Epithelial cell of esophagus (primary cell): ENCODE results near the gene DGKB.
A peak's percentile ranks its signal among the peaks of the same experiment; 100 is the strongest.

Source experiments
- DNase-seq: peaks from one replicate; pipeline ENCODE4 v3.0.0; 2010; ENCODE audit warnings: low read depth
- H3K4me3 ChIP-seq: 2 replicates; pipeline ENCODE4 v1.5.1; 2011; ENCODE audit warnings: mild to moderate bottlenecking, low read length, control low read depth
- CTCF ChIP-seq: IDR thresholded peaks from 2 replicates; pipeline ENCODE4 v1.5.1; 2011; ENCODE audit warnings: low read depth, mild to moderate bottlenecking, low read length, control low read depth, inconsistent platforms; ENCODE audit not compliant: insufficient read depth; ENCODE audit errors: missing control alignments

Gene DGKB

GRCh38 chr7:14606101-14606500 lies 296.4 kb downstream of the DGKB start:
- DNase-seq = no peak
- no peak overlapping the region for H3K4me3 ChIP-seq
- TF ChIP-seq CTCF = no peak

- peak; percentile 23 for DNase-seq
- TF ChIP-seq CTCF = no peak
- no peak overlapping the region for H3K4me3 ChIP-seq
These were observed 297.9 kb downstream of the DGKB start for GRCh38 chr7:14604606-14605005.

GRCh38 chr7:14602851-14603250 lies 299.7 kb downstream of the DGKB start:
- H3K4me3 ChIP-seq = no peak overlapping the region
- TF ChIP-seq CTCF = no peak
- no peak for DNase-seq

- no peak for DNase-seq
- no peak for TF ChIP-seq CTCF
- no peak overlapping the region for H3K4me3 ChIP-seq
These were observed 301.7 kb downstream of the DGKB start for GRCh38 chr7:14600766-14601367.

- H3K4me3 ChIP-seq = no peak overlapping the region
- peak; percentile 53 for DNase-seq
- no peak for TF ChIP-seq CTCF
These were observed 303.6 kb downstream of the DGKB start for GRCh38 chr7:14598978-14599377.

- H3K4me3 ChIP-seq = no peak overlapping the region
- DNase-seq = peak; percentile 23
- TF ChIP-seq CTCF = no peak
These were observed 306.1 kb downstream of the DGKB start for GRCh38 chr7:14596421-14596820.

- no peak for DNase-seq
- no peak overlapping the region for H3K4me3 ChIP-seq
- TF ChIP-seq CTCF = no peak
These were observed 312.3 kb downstream of the DGKB start for GRCh38 chr7:14590206-14590605.
